SKM-1 treated with dmso at 0.1 percent for 144 hours (cell line): ENCODE measurements around the gene FBXL22.
"Not testable (repeated sequence)": the region's sequence is repeated elsewhere in the genome, so short reads cannot be mapped to it uniquely, and the experiment has no call there.

Source experiments
- DNase-seq: peaks from one replicate; lab custom pipeline; 2025; ENCODE audit not compliant: unreplicated experiment; lab: John Stamatoyannopoulos, UW

The FBXL22 gene

DNA sequence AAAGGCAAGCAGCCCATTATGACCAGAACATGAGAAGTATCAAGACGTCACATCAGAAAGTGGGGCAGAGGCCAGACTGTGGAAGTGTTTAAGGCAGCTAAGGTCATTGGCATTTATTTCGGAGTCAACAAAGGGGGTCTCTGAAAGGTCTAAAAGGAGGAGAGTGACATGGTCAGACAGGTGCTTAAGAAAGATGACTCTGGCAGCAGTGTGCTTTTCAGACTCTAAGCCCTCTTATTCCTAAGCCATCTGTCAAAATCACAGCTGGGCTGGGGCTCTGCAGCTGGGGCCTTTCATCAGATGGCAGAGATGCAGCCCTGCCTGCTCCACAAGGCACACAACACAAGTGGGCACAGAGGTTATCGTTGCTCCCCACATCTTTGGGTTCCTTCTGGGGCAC lies 14.0 kb downstream of the FBXL22 start:
- no peak for DNase-seq

DNA sequence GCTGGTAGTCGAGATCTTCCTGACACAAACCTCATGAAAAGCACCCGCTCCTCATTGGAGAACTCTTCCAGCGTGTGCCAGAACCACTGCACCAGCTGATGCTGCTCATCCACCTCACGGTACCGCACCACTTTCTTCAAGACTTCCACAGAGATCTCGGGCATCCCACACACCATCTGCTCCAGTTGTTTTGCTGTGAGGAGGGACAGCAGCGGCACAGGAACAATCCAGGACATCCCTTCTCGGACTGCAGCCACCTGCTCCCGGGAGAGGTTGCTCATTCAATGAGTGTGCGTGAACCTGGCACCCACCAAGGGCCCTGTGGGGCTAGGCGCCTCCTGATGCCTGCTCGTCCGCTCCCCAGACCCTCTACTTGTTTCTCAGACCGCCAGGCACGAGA lies 15.1 kb downstream of the FBXL22 start:
- no peak for DNase-seq

GRCh38 chr15:63615935-63616334 lies 18.7 kb downstream of the FBXL22 start:
- no peak for DNase-seq

- not testable (repeated sequence) for DNase-seq
Observed at GRCh38 chr15:63617147-63617546, 20.0 kb downstream of the FBXL22 start.

- DNase-seq = not testable (repeated sequence)
Observed at GRCh38 chr15:63617627-63618026, 20.4 kb downstream of the FBXL22 start.

DNA sequence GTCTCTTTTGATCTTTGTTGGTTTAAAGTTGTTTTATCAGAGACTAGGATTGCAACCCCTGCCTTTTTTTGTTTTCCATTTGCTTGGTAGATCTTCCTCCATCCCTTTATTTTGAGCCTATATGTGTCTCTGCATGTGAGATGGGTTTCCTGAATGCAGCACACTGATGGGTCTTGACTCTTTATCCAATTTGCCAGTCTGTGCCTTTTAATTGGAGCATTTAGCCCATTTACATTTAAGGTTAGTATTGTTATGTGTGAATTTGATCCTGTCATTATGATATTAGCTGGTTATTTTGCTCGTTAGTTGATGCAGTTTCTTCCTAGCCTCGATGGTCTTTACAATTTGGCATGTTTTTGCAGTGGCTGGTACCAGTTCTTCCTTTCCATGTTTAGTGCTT lies 23.6 kb downstream of the FBXL22 start:
- DNase-seq = not testable (repeated sequence)

DNA sequence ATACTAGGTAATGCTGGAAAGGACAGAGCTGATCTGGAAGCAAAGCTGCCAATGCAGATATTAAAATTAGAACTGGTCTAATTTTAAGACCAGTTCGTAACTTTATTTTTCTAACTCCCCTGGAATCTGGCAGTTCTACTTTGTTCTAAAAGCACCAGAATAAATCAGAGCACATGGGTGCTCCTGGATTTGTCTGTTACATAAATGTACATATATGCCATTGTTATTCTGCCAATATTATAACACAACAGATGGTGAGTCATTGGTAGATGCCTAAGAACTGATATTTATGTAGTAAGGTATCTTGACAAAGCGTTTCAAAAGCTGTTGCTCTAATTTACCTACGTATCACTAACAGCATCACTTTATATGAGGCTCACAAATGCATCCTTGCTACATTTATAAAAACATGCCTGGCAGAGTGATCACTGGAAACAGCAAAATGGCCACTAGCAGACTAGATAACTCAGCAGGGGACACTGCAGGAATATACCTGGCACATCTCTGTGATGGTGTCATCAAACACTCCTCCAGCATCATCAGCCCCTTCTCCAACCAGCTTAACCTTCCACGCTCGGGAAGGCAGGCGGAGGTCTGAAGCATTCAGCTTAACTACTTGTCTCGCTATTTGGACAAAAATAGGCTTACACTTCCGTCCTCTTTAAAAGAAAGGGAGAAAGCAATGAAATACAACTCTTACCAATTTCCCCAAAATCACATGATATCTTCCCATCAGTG lies 26.2 kb downstream of the FBXL22 start:
- DNase-seq = no peak

GRCh38 chr15:63626955-63627354 lies 29.8 kb downstream of the FBXL22 start:
- no peak for DNase-seq

DNA sequence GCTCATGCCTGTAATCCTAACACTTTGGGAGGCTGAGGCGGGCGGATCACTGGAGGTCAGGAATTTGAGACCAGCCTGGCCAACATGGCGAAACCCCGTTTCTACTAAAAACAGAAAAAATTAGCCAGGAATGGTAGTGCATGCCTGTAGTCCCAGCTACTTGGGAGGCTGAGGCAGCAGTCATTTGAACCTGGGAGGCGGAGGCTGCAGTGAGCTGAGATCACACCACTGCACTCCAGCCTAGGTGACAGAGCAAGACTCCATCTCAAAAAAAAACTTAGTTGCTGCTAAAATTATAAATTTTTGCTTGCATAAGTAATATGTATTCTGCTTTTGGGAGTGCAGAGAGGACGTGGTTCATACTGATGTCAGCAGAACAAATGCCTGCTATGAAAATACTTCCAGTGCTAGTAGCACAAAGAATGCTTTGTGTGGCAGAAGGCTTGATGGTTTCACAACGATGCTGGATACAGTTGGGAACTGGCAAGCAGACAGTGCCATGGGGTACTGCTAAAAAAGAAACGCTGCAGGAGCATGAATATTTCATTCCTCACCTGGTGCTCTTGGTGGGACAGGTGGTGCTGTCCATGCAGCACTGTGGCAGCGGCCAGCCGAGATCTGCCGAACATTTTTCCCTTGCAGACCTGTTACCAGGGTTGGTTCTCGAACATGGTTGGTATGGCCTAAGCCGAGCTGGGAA lies 31.1 kb downstream of the FBXL22 start:
- no peak for DNase-seq

GRCh38 chr15:63630036-63630751 lies 33.0 kb downstream of the FBXL22 start:
- DNase-seq = no peak

DNA sequence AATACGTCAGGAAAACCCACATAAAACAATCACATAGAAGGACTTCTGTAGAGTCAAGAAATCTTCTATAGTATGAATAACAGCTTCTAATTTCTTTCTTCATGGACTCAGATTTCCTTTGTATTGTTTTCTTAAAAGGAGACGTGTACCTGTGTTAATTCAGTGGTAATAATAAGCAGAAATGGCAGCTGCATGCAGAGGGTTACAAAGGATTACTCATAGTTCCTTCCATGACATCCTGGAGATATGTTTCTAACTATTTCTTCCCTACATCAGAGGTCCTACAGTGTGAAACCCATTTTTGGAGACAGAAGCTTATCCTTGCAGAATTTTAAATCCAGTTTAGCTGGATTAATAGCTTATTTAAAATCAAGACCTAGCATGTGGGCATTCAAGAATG lies 36.1 kb downstream of the FBXL22 start:
- DNase-seq = no peak

- DNase-seq = no peak
Observed at GRCh38 chr15:63634154-63634553, 37.0 kb downstream of the FBXL22 start.

- no peak for DNase-seq
Observed at GRCh38 chr15:63636518-63637061, 39.4 kb downstream of the FBXL22 start.

GRCh38 chr15:63638839-63639238 lies 41.7 kb downstream of the FBXL22 start:
- no peak for DNase-seq

DNA sequence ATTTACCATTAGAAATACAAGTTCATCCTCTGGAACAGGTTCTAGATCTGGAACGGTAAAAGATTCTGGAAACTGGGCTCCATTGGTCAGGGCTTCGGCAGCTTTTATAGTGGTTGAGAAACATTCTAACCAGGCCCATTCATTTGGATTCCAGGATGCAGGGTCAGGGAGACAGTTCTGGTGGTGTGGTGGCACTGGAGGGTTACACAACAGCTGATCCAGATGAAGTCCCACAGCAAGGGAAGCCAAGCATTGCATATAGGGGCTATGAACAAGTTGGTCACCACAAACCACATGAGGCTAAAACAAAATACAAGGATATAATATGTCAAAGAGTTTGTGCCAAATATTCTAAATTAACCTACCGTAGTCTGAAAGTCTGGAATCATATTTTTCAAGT lies 43.0 kb downstream of the FBXL22 start:
- no peak for DNase-seq
